Right lung (tissue), 5 donors: ENCODE data around the gene ANXA5. TPM values are rescaled to one million over a fixed set of nuclear protein-coding genes. Genes with fewer than 3 reads are reported as not detected.
A peak's percentile ranks its signal among the peaks of the same experiment; 100 is the strongest.
"Not testable (repeated sequence)": the region's sequence is repeated elsewhere in the genome, so short reads cannot be mapped to it uniquely, and the experiment has no call there.

Source experiments
- DNase-seq, 2 donors: peaks; one replicate each; pipeline ENCODE4 v3.0.0-alpha.2; 2013
- polyA plus RNA-seq, 5 donors: library from polyadenylated mRNA; unstranded; fragments of 120-200 nt; gene quantifications; one replicate each; pipeline versions ENCODE4 v1.2.1 to v1.2.3, GENCODE V29; 2013; ENCODE audit warnings: inconsistent platforms in 1 of 5, low replicate concordance in 1 of 5; ENCODE audit not compliant: insufficient read length in 5 of 5, insufficient read depth in 1 of 5

The ANXA5 gene
- polyA plus RNA-seq, 5 donors: 633 to 789 (median 645) TPM

GRCh38 chr4:121684016-121684415 lies 12.8 kb downstream of the ANXA5 start:
- DNase-seq: no peak

DNA sequence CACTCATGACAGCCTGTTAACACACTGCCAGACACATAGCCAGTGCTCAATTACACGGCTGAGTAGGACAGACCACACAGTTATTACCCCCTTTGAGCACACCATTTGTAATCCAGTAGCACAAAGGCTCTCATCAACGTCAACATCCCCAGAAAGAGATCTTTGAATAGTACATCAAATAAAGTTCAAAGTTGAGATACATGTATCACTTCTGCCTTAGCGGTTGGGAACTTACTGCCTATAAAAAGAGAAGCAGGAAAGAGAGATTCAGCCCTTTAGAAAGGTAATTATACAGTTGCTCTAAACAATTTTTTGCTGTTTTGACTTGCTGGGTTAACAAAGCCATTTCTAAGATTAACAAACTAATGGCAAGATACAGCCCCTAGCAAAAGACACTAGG lies 16.2 kb downstream of the ANXA5 start:
- no peak for DNase-seq

DNA sequence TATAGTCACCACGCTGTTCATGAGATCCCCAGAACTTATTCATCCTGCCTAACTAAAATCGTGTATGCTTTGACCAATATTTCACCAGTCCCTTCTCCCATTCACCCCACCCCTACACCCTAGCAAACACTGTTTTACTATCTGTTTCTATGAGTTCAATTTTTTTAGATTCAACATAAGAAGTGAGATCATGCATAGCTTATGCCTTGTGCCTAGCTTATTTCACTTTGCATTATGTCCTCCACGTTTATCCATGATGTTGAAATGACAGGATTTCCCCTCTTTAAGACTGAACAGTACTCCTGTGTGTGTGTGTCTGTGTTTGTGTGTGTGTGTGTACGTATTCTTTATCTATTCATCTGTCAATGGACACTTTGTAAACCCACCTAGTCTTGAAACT lies 16.8 kb downstream of the ANXA5 start:
- DNase-seq: no peak

DNA sequence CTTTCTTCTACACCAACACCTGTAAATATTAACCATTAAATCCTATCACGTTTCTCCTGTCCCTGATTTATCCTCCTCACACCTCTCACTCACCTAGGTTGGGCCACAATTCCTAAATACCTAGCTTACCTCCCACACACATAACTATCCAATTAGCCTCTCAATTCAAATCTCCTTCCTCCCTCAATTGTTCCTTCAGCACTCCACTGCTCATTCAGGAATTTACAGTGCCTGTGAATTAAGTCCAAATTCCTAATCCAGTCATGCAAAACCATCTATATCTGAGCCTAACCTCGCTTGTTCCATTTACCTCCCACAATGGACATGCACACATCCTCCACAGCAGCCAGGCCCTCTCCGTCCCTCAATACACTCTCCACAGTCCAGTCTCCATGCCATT lies 17.5 kb downstream of the ANXA5 start:
- no peak for DNase-seq

- no peak for DNase-seq
Measured at GRCh38 chr4:121677524-121677923, 19.3 kb downstream of the ANXA5 start.

- no peak for DNase-seq
Measured at GRCh38 chr4:121676345-121677075, 20.3 kb downstream of the ANXA5 start.

GRCh38 chr4:121675715-121676114 lies 21.1 kb downstream of the ANXA5 start:
- DNase-seq: no peak

DNA sequence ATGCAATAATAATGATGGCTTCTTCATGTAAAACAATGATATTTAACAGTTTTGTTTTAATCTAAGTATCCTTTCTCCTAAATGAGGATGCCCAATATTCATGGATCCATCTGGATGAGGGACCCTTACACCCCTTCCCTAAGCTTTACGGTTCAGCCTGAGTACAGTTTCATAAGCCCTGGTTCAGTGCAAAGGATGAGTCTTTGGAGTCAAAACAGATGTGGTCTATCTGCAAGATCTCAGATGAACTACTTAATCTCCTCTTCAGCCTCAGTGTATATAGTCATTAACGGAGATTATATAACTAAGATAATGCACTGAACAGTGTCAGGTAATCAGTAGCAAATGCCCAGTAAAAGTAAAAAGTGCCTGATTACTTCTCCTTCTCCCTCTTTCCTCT lies 22.1 kb downstream of the ANXA5 start:
- DNase-seq: no peak

- DNase-seq: no peak
Measured at GRCh38 chr4:121674191-121674590, 22.6 kb downstream of the ANXA5 start.

DNA sequence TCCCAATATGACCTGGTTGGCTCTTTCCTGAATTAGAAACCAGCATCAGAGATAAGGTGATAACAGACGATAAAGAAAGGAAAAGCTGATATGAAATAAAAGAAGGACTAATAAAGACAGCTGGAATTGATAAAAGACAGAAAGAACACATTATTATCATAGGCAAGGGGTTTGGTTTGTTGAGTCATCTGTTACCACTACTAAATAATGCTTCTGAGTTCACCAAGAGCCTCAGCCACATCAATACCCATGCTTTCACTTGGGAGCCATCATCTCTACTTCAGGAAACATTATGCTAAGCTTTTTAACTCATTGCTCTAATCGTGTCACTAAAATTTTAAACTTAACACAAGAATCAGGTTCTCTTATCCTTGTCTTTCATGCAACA lies 27.6 kb downstream of the ANXA5 start:
- no peak for DNase-seq

DNA sequence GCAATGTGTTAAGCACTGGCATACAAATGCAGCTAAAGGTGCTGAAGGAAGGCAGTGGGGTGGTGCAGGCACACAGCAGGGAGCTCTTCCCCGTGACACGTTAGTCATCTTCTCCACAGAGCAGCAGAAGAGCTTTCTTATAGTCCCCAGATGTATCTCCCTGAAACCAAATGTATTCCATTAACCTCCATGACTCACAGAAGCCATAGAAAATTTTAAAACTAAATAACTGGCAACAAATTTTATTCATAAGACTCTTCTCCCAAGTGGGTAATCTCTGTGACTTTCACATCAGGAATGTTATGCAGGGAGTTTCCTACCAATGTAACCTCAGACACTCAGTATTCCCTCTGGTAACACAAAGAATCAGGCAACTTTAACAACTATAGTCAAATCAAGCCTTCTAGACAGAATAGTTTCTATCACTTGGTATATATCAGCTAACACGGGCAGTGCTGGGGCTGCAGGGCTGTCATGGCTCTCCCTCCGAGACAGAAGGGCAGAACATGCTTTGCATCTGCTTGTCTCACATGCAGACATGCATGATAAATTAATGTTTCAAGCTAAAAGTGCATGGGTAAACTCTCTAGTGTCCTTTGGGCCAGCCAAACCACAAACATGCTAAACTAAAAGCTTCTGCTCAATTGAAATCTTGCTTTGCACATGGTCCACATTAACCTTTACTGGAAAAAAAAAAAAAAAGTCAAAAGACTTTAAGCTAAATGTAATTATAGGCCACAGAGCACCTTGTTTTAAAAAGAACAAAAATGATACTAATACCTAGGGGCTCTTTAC lies 28.2 kb downstream of the ANXA5 start:
- no peak for DNase-seq

DNA sequence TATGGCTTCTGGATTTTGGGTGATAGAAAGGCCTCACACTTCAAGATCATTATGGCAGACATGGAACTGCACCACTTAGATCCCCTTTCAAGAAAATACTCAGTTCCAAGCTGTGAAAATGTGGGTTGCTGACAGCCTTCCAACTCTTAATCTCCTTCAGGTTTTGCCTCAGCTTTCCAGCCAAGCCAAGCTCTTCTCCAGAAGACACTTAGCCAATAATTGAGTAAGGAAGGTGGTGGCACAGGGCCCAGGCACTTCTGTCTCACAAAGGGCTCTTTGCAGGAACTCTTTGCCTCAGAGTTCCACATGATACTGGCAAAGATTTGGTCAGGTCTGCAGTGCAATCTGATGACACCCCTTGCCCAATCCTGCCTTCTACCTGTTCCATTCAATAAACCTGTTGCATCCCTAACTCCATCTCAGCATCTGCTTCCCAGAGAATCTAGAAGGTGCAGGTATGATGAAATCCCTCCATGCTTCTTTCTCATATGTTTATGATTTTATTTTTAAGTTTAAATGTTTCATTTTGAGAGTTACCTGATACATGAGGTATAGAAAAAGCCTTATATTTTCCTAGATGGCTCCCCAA lies 30.6 kb downstream of the ANXA5 start:
- no peak for DNase-seq

GRCh38 chr4:121665371-121665770 lies 31.4 kb downstream of the ANXA5 start:
- no peak for DNase-seq

DNA sequence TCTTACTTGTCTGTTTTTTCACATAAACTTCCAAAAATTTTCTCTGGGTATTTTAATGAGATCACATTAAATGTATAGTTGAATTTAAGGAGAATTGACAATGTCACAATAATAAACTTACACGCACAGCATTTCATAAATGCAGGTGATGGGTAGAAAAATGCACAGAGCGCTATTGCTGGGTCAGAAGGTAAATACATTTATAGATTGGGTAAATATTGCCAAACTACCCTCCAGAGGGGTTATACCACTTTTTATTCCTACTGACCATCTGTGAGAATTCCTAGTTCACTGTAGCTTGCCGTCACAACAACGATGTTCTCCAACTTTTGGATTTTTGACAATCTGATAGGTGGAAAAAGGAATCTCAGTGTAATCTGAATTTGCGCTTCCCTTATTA lies 34.6 kb downstream of the ANXA5 start:
- no peak for DNase-seq

GRCh38 chr4:121660175-121660933 lies 36.4 kb downstream of the ANXA5 start:
- not testable (repeated sequence) for DNase-seq

DNA sequence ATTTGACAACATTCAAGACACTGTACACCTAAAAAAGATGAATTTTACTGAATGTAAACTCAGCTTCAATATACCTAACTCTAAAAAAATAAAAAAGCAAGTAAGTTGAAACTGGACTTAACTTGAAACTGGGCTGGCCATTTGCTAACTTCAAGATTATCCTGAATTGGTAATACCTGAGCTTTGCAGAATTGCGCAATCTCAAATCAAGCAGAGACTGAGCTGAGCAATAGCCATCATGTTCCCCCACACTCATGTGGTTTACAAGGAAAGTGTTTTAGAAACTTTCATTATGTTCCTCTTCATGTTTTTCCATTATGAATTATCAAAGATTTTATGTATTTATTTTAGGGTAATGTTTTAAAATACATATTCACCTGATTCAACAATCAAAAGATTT lies 38.7 kb downstream of the ANXA5 start:
- no peak for DNase-seq

DNA sequence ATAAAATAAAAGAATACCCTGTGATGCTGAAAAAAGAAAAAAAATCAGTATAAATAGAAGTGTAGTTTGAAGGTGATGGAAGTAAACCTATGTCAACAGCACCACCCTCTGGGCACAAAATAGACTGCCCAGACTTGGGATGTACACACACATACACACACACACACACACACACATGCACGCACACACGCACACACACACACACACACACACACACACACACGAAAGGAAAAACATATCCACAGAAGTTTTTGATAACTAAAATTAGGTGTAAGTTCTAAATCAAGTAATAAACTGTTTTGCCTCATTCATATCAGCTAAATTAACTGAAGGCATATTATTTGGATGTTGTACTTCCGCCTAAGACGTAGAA lies 40.5 kb downstream of the ANXA5 start:
- DNase-seq: peak; percentile 46 to 61

DNA sequence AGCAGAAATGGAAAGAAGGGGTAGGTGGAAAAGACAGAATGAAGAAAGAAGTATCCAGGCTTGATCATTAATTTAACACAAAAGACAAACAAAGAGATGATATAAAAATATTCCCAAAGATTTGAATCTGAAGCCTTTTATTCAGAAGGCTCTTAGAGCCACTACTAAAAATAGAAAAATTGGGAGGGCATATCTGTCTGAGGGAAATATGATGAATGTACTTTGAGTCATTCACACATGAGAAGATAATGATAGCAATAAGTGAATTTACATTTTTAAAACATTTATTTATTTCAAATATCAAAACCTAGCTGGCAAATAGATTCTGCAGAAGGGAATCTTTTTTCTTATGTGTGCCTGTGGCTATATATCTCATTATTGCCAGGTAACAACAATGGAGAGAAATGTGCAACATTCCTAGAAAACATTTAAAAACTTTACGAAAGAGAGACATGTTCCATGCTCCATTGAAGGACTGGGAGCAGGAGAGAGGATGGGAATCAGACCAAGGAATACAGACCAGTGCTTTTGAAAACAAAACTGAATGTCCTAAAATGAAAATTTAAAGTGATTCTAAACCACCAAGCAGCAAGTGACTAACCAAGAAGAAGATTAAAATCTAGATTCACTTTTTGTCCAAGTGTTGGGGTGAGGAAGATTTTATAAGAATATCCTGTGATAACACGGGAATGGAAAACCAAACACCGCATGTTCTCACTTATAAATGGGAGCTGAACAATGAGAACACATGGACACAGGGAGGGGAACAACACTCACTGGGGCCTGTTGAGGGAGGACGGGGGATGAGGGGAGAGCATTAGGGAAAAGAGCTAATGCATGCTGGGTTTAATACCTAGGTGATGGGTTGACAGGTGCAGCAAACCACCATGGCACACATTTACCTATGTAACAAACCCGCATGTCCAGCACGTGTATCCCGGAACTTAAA lies 41.2 kb downstream of the ANXA5 start:
- DNase-seq: no peak

- DNase-seq: no peak
Measured at GRCh38 chr4:121654738-121655137, 42.0 kb downstream of the ANXA5 start.

GRCh38 chr4:121653986-121654385 lies 42.8 kb downstream of the ANXA5 start:
- DNase-seq: no peak

- DNase-seq: no peak
Measured at GRCh38 chr4:121653214-121653613, 43.6 kb downstream of the ANXA5 start.
